Measurements from ENCODE around the gene ADGRG6.

- TF ChIP-seq ZNF664 (tag by site-specific recombination; IDR thresholded peaks at IDR 0.05) (no peak), ATF2 (tag by site-specific recombination; IDR thresholded peaks at IDR 0.05; ENCODE audit: low read depth) (no peak)
Observed at GRCh38 chr6:142293121-142293520, 8.7 kb upstream of the ADGRG6 start.
